Measurements from ENCODE around the gene EDARADD.
"Not testable (repeated sequence)": the region's sequence is repeated elsewhere in the genome, so short reads cannot be mapped to it uniquely, and the experiment has no call there.

EDARADD gene

DNA sequence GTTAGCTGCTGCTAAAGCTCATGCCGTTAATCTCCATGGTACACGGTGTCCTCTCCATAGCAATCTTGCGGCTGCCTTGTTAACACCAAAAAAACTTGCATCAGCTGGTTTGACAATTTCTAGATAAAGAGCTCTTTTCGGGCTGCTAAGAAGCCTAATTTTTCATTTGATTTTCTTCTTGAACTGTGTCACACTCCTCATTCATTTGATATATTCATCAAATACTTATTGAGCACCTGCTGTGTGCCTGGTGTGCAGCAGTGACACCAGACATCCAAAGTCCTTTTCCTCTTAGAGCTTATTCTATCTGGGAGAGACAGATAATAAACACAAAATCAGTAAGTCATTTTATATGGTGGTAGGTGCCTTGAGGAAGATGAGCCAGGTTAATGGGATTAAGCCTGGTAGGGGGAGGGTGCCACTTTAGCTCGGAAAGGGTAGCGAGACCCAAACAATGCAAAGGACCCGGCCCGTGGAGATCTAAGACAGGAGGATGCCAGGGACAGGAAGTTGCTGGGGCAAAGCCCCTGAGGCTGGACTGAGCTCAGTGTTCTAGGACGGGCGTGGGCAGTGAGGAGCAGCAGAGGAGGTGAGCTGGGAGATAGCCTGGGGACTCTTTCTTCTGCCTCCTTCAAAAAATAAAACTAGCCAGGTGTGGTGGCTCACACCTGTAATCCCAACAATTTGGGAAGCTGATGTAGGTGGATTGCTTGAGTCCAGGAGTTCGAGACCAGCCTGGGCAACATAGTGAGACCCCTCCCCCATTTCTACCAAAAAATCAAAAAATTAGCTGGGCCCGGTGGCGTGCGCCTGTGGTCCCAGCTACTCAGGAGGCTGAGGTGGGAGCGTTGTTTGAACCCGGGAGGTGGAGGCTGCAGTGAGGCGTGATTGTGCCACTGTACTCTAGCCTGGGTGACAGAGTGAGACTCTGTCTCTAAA lies 79.0 kb downstream of the EDARADD start:
- peak overlapping the region in 1 of 21 experiments; percentile 33 for H3K27ac ChIP-seq
- no peak overlapping the region for H3K4me3 ChIP-seq

DNA sequence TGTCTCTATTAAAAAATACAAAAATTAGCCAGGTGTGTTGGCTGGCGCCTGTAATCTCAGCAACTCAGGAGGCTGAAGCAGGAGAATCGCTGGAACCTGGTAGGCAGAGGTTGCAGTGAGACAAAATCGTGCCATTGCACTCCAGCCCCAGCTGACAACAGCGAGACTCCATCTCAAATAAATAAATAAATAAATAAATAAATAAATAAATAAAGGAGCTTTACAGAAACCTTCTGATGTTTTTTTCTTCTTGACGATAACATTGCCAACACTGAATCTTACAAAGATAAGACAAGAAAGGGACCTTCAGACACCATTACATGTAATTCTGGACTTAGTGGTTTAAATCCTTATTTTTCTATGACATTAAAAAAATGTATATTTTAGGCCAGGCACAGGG lies 81.9 kb downstream of the EDARADD start:
- Histone ChIP-seq H3K4me3 (no peak overlapping the region), H3K27ac (no peak overlapping the region)

DNA sequence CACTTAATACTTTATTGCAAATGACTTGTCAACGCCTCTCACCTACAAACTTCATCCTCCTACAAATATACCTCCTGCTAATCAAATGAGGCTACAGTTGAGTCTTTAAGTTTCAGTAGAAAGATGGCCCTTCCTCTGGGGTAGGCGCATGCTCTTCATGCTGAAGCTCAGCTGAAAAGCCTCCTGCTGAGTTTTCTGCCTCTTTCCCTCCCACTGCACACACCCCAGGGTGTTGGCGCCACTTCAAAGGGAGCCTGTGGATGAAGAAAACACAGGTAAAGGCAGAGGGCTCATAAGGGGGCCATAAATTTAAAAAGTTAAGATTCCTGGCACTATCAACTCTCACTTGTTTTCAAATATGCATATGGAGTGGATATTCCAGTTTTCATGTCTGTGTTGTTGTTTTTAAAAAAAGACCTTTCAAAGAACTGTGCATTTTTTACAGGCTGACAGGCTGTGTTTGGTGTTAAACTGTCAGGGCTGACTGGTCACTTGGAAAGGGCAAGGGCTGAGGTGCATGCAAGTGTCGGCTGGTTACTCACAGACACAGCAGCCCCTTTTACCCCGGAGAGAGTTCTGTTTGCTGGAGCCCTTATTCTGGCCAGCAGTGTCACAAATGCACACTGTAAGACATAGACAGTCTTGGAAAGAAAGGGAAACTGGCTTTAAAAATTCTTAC lies 86.8 kb downstream of the EDARADD start:
- peak overlapping the region in 1 of 21 experiments; percentile 49 for H3K27ac ChIP-seq
- no peak overlapping the region for H3K4me3 ChIP-seq

DNA sequence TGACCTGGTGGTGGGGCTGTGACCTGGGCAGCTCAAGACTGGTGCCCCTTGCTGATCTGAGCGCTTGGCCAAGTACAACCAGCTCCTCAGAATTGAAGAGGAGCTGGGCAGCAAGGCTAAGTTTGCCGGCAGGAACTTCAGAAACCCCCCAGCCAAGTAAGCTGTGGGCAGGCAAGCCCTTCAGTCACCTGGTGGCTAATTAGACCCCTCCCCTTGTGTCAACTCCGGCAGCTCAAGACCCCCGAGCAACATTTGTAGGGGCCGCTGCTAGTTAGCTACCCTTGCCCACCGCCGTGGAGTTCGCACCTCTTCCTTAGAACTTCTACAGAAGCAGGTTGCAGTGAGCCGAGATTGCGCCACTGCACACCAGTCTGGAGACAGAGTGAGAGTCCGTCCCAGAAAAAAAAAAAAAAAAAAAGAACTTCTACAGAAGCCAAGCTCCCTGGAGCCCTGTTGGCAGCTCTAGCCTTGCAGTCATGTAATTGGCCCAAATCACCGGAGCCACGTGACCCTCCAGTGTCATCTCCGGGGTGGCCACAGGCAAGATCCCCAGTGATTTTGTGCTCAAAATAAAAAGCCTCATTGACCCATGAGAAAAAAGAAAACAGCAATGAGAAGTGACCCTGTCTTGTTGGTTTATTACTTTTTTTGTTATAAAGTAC lies 90.4 kb downstream of the EDARADD start:
- no peak overlapping the region for H3K27ac ChIP-seq

DNA sequence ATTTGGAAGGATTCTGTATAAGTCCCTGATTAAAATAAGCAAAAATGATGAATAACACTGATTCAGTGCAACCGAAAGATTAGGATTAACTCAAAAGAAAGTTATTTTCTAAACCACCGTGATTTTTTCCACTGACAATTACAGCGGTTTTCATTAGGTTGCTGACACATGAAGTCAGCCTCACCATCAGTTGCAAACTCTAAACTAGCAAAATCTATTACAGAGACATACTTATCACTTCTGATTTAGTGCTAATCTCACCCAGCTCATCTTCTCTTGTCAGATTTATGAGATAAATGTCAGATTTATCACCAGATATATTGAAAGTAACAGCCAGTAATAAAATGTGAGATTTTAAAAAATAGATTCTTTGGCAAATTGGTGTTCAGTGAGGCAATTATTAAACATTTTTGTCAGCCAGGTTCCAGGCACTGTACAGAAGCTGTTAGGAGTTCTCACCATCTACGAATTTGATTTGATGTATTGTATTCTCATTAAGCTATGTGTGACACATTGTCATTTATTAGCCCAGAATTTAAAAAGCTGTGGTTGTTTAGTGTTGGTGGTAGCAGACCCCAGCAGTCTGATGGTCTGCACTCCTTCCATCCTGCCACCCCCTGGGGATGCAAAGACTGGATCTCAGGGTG lies 92.4 kb downstream of the EDARADD start:
- Histone ChIP-seq H3K27ac (no peak overlapping the region), H3K4me3 (no peak overlapping the region)

More for the DNA sequence above, 90.4 kb downstream of the EDARADD start:
- H3K4me3 ChIP-seq = no peak overlapping the region

DNA sequence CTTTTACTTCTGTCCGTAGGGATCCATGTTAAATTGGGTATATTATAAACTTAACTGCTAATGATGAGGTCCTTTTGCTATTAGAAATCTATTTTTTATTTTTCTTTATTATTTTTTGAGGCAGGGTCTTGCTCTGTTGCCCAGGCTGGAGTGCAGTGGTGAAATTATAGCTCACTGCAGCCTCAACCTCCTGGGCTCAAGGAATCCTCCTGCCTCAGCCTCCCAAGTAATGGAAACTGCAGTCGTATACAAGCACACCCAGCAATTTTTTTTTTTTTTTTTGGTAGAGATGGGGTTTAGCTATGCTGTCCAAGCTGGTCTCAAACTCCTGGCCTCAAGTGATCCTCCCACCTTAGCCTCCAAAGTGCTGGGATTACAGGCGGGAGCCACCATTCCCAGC lies 95.1 kb downstream of the EDARADD start:
- H3K4me3 ChIP-seq, H3K27ac ChIP-seq: not testable (repeated sequence)

DNA sequence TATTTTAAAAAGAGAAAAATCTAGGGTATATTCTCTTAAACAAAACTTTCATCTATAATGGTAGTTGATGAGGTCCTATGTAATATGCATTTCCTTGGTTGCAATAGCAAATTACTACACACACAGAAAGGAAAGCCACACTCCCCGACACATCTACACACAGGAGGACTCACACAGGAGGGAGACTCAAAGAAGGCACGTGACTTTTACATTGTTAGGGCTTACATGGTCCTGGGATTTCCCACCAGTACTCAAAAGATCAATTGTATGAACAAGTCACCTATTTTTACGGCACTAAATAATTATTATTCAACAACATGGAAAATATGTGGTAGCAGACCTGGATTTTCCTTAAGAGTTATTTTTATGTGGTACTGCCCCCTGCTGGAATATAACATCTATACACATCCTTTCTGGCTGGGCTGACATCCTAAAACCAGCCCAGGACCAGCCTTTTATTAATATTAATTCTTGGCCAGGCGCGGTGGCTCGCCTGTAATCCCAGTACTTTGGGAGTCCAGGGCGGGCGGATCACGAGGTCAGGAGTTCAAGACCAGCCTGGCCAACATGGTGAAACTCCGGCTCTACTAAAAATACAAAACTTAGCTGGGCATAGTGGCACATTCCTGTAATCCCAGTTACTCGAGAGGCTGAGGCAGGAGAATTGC lies 95.8 kb downstream of the EDARADD start:
- H3K4me3 ChIP-seq = no peak overlapping the region
- H3K27ac ChIP-seq = peak overlapping the region in 1 of 21 experiments; percentile 33

DNA sequence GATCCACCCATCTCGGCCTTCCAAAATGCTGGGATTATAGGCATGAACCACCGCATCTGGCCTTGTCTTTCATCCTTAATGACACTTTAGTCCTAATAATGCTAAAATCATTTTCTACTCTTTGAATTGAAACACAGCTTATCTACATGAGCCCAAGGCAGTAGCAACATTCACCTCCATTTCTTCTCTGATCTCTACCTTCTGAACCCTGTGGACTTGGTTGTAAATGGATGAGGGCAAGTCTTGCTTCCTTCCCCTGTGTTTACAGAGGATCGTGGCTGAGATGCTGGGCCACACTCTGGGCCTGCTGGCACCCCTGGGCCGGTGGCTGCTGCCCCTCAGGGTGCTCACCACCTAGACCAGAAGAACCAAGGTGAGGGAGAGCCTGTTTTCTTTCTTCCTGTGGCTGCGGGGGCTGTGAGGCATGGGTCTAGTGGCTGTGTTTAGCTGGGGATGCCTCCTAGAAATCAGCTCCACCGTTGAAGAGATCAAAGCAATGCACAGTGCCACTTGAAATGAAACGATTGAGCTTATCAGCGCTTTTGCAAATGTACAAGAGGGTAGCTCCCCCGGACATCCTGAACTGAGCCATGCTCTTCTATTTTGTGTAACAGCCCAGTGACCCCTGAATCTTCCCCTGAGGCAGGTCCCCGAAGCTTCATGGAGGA lies 97.5 kb downstream of the EDARADD start:
- no peak overlapping the region for H3K4me3 ChIP-seq
- H3K27ac ChIP-seq = peak overlapping the region in 1 of 21 experiments; percentile 7

DNA sequence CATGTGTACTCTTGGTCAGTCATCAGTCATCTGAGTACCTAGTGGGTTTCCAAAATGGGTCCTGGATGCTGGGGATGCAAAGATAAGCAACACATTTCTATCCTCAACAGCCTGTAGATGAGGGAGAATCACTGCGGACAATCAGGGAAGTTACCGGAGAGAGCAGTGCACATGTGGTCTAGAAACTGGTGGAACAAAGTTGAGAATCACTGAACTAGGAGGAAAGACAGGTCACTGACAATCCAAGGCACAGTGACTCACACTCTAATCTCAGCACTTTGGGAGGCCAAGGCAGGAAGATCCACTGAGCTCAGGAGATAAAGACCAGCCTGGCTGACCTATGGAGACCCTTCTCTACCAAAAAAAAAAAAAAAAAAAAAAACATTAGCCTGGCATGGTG lies 98.3 kb downstream of the EDARADD start:
- Histone ChIP-seq H3K4me3 (no peak overlapping the region), H3K27ac (no peak overlapping the region)

DNA sequence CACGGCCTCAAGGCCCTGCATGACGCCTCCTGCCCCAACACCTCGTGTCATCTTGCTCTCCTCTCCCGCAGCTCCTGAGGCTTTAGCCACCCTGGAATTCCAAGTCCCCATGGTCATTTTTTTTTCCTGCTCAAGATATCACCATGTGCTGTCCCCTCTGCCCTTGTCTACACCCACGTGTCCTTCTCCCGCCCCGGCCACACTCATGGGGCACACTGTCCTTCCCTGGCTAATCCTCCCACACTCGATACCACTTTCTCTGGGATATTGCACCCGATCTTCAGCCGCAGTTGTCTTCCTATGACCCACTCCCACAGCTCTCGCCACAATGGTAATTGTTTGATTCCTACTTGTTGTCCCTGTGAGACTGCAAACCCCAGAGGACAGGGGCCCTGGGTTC lies 100.0 kb downstream of the EDARADD start:
- H3K27ac ChIP-seq = no peak overlapping the region

DNA sequence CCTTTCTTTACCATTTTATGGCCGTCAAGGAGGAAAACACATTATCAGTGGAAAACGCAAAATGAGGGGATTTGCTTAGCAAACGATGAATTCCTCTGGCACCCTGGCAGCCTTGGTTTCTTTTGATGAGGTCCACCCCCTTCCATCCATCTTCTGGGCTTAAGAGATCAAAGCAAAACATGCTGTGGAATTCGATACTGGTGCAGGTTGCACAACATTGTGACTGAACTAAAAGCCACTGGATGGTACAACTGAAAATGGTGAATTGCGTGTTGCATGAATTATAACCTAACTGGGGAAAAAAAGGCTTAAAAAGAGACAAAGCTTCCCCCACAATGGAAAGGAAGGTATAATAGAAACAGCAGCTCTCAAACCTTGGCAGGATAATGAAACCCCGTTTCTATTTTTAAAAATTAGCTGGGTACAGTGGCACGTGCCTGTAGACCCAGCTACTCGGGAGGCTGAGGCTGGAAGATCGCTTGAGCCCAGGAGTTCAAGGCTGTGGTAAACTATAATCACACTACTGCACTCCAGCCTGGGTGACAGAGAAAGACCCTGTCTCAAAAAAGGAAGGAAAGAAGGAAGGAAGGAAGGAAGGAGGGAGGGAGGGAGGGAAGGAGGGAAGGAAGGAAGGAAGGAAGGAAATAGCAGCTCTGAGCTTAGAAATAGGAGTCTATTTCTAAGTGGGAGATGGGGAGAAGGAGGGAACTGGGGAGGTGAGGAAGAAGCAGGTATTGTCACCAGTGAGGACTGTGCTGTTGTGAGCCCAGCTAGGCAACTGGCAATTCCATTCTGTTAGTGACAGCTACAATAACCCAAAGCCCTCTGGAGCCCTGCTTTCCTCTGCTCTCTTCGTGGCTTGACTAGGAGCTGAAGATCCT lies 100.7 kb downstream of the EDARADD start:
- H3K4me3 ChIP-seq = no peak overlapping the region
- H3K27ac ChIP-seq = peak overlapping the region in 1 of 21 experiments; percentile 41

More for the DNA sequence above, 100.0 kb downstream of the EDARADD start:
- no peak overlapping the region for H3K4me3 ChIP-seq

DNA sequence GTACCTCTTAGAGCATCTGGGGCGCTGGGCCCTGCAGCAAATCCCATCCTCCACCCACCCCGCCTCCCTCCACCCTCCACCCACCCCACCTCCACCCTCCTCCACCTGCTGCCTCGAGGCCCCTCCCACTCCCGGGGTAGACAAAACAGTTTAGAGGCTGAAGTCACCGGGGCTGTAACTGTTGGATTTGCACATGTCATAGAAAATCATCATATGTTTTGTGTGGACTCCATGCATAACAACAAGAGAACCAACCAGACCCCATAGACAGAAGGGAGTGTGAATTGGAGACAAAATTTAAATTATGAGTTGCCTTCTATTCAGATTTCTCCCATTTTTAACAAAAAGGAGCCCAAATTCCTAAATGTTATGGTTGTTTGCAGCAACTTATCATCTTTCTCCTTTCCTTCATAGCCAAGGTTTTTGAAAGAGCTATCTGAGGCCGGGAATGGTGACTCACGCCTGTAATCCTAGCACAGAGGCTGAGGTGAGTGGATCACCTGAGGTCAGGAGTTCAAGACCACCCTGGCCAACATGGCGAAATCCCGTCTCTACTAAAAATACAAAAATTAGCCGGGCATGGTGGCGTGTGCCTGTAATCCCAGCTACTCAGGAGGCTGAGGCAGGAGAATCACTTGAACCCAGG lies 101.5 kb downstream of the EDARADD start:
- peak overlapping the region in 1 of 21 experiments; percentile 41 for H3K27ac ChIP-seq
- no peak overlapping the region for H3K4me3 ChIP-seq

DNA sequence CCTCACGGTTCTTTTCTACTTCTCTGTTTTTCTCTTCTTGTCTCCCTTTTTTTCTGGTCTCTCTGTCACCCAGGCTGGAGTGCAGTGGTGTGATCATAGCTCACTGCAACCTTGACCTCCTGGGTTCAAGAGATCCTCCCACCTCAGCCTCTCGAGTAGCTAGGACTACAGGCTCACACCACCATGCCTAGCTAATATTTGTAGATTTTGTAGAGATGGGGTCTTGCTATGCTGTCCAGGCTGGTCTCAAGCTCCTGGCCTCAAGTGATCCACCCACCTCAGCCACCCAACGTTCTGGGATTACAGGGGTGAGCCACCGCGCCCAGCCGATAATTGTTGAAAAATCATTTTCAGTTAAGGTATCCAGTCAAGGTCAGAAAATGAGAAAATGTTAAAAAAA lies 103.8 kb downstream of the EDARADD start:
- H3K4me3 ChIP-seq = no peak overlapping the region
- no peak overlapping the region for H3K27ac ChIP-seq

DNA sequence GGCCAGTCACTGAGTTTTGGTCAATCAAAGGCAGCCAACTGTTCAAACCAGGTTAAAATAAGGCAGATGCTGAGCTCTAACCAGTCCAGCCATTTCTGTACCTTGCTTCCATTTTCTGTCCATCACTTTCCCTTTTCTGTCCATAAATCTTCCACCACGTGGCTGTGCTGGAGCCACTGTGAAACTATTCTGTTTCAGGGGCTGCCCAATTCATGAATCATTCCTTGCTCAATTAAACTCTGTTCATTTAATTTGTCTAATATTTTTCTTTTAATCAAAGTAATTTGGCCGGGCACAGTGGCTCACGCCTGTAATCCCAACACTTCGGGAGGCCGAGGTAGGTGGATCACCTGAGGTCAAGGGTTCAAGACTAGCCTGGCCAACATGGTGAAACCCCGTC lies 107.0 kb downstream of the EDARADD start:
- H3K27ac ChIP-seq = no peak overlapping the region
- no peak overlapping the region for H3K4me3 ChIP-seq

DNA sequence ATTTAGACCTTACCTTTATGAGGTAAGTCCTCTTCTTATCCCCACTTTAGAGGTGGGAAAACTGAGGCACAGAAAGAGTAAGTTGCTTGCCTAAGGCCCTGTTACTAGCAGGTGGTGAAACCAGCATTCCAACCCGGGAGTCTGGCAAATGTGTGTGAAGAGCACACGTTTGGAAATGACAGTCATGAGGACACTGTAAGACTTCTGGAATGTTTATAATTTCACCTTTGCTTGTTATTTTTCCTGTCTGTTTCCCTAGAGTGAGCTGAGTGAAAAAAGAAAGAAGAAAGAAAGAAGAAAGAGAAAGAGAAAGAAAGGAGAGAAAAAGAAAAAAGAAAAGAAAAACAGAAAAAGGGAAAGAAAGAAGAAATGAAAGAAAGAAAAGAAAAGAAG lies 108.5 kb downstream of the EDARADD start:
- H3K27ac ChIP-seq = peak overlapping the region in 13 of 21 experiments; percentile 1 to 88 (median 39)
- H3K4me3 ChIP-seq = peak overlapping the region in 2 of 7 experiments; percentile 6 to 27

DNA sequence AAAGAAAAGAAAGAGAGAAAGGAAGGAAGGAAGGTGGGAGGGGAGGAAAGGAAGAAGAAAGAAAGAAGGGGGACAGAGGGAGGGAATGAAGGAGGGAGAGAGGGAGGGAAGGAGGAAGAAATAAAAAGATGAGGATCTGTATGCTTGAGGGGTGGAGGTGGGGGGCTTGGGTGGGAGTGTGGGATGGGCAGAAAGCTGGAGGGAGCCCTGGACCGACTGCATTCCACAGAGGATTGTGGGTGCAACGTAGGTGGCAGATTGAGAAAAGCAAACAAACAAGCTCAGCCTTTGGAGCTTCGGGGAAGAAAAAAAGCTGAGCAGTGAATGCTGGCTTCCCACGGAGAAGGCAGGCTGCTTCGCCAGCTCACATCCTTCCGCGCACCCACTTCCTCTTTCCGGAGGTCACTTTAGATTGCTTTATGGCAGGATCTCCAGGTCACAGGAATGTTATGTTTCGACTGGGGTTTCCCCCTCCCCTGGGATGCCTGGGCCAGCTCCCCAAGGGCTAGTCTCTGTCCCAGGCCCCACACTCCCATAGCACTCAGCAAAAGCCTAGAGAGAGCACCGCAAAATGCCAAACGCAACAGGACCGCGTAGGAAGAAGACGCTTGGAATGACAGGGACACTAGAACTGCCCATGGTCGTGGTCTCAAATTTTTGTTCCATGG lies 109.0 kb downstream of the EDARADD start:
- peak overlapping the region in 4 of 7 experiments; percentile 3 to 27 (median 6) for H3K4me3 ChIP-seq
- H3K27ac ChIP-seq = peak overlapping the region in 18 of 21 experiments; percentile 1 to 88 (median 38)

DNA sequence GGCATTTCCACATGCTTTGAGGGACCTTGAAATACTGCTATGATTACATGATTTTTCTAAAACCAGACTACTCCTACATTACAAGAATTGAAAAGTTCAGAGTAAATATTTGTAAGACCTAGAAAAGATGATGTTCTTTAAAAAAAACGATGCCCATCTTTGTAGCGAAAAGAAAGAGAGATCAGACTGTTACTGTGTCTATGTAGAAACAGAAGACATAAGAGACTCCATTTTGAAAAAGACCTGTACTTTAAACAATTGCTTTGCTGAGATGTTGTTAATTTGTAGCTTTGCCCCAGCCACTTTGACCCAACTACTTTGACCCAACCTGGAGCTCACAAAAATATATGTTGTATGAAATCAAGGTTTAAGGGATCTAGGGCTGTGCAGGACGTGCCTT lies 110.3 kb downstream of the EDARADD start:
- not testable (repeated sequence) for H3K27ac ChIP-seq

More for the DNA sequence above, 110.3 kb downstream of the EDARADD start:
- H3K4me3 ChIP-seq = not testable (repeated sequence)

All from skin epidermis (tissue), 12 donors.